Colonic mucosa (tissue), 4 donors: Measurements from ENCODE around the gene TEPSIN. TPM values are rescaled to one million over a fixed set of nuclear protein-coding genes. Genes with fewer than 3 reads are reported as not detected.

Experiments
- DNase-seq: peaks from one replicate; pipeline ENCODE4 v3.0.0-alpha.2; 2020
- H3K27ac ChIP-seq: fragments of 200-600 bp; one replicate; pipeline ENCODE4 v1.8.0; 2021
- H3K27me3 ChIP-seq: fragments of 200-600 bp; one replicate; pipeline ENCODE4 v1.8.0; 2021
- H3K36me3 ChIP-seq: fragments of 200-600 bp; one replicate; pipeline ENCODE4 v1.8.0; 2021
- H3K4me1 ChIP-seq: fragments of 200-600 bp; one replicate; pipeline ENCODE4 v1.8.0; 2021; ENCODE audit warnings: mild to moderate bottlenecking
- H3K4me3 ChIP-seq: fragments of 200-600 bp; one replicate; pipeline ENCODE4 v1.8.0; 2021
- H3K9ac ChIP-seq, 2 donors: one replicate each; pipeline ENCODE4 v1.7.0; 2013; ENCODE audit warnings: control low read depth in 2 of 2, low read depth in 2 of 2, low read length in 2 of 2
- H3K9me3 ChIP-seq: fragments of 200-600 bp; one replicate; pipeline ENCODE4 v1.8.0; 2021
- CTCF ChIP-seq: fragments of 200-600 bp; IDR thresholded peaks from one replicate; pipeline ENCODE4 v1.8.0; 2022; ENCODE audit warnings: antibody characterized with exemption, mild to moderate bottlenecking
- intact Hi-C: fragments of 100-400 bp; cut with DNase I; formaldehyde crosslinking; loops from one replicate; pipeline ENCODE4 v1.14.1; 2022
- total RNA-seq, 2 donors: library from RNA; stranded (reverse); fragmentation: NEBNext Ultra II Directional in 1 of 2; extraction: Animal tissue kit (Norgen Biotek cat#: 25700) in 1 of 2; gene quantifications; one replicate each; pipeline ENCODE4 v1.2.1, GENCODE V29; 2021
- donor health status: healthy.
- donor health status: DM: no; HTN: no; CAD: no.
- donor health status: DM: no; HTN: no; CAD: no.

The TEPSIN gene
- total RNA-seq, 2 donors from 2014 or later, result 29.3 to 46.7 TPM

GRCh38 chr17:81278831-81279230 is 40.0 kb upstream of the TEPSIN start:
- Histone ChIP-seq H3K4me3 (no peak overlapping the region), H3K9me3 (no peaks in the 10 kb centered on the region), H3K27ac (no peak overlapping the region), H3K9ac (no peak overlapping the region), H3K27me3 (no peaks in the 10 kb centered on the region), H3K36me3 (peaks cover 16% of the 10 kb centered on the region), H3K4me1 (peaks cover 8% of the 10 kb centered on the region)
- DNase-seq, result no peak
- no peak for TF ChIP-seq CTCF
- intact Hi-C loops, result no loop called here

DNA sequence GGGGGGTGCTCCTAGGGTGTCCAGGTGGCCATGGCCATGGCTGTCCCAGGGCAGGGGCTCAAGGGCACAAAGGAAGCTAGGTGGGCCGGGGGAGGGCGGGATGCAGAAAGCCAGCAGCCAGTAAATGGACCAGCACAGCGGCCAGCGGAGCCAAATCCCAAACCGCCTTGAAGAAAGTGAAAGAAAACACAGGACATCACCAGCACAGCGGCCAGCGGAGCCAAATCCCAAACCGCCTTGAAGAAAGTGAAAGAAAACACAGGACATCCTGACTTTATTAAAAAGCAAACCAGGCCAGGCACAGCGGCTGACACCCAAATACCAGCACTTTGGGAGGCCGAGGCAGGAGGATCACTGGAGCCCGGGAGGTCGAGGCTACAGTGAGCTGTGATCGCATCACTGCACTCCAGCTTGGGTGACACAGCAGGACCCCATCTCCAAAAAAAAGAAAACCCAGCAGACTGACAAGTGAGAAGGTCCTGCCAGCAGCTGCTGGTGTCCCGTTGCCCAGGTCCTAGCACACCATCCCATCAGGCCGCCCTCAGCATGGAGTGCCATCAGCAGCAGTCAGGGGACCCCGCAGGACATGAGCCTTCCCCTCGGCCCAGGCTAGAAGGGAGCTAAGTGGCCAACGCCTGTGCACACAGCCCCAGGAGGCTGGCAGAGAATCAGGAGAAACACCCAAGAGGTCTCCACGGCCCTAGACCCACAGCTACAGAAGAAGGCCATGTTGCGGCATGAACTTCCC is 39.3 kb upstream of the TEPSIN start:
- Histone ChIP-seq H3K36me3 (peaks cover 22% of the 10 kb centered on the region), H3K4me3 (no peak overlapping the region), H3K27me3 (no peaks in the 10 kb centered on the region), H3K9me3 (no peaks in the 10 kb centered on the region), H3K27ac (peak overlapping the region; percentile 53), H3K4me1 (peaks cover 8% of the 10 kb centered on the region), H3K9ac (peak overlapping the region in 1 of 2 donors; percentile 2)
- no peak for DNase-seq
- no peak for TF ChIP-seq CTCF
- intact Hi-C loops, result no loop called here

DNA sequence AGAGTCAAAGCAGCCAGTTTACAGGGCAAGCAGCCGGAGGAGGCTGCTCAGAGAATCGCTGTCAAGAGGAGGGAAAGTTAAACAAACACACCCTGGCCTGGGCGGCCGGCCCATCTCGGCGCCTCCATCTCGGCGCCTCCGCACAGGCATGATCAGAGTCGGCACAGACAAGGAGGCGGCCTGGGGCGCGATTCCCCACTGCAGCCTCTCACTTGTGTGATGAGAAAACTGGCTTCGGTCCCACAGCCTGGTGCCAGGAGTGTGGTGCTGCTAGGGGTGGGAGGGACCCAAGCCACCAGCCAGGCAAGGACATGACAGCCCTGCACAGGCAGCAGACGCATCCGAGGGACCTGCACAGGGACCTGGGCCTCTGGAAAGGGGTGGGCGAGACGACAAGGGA is 38.6 kb upstream of the TEPSIN start:
- no peak for TF ChIP-seq CTCF
- Histone ChIP-seq H3K4me1 (peaks cover 8% of the 10 kb centered on the region), H3K4me3 (no peak overlapping the region), H3K27ac (peak overlapping the region; percentile 53), H3K9me3 (no peaks in the 10 kb centered on the region), H3K36me3 (peaks cover 22% of the 10 kb centered on the region), H3K9ac (peak overlapping the region in 1 of 2 donors; percentile 40), H3K27me3 (no peaks in the 10 kb centered on the region)
- DNase-seq, result peak; percentile 65
- intact Hi-C loops, result no loop called here

GRCh38 chr17:81276781-81277180 is 37.9 kb upstream of the TEPSIN start:
- H3K4me3 ChIP-seq, result no peak overlapping the region
- H3K4me1 ChIP-seq, result peaks cover 8% of the 10 kb centered on the region
- intact Hi-C loops, result no loop called here
- no peaks in the 10 kb centered on the region for H3K9me3 ChIP-seq
- H3K36me3 ChIP-seq, result peaks cover 16% of the 10 kb centered on the region
- H3K27ac ChIP-seq, result no peak overlapping the region
- H3K27me3 ChIP-seq, result no peaks in the 10 kb centered on the region
- DNase-seq, result no peak
- no peak for TF ChIP-seq CTCF
- no peak overlapping the region for H3K9ac ChIP-seq

GRCh38 chr17:81274471-81274855 is 35.6 kb upstream of the TEPSIN start:
- Histone ChIP-seq H3K4me3 (no peak overlapping the region), H3K9ac (no peak overlapping the region), H3K36me3 (peaks cover 15% of the 10 kb centered on the region), H3K27ac (no peak overlapping the region), H3K9me3 (no peaks in the 10 kb centered on the region), H3K4me1 (peaks cover 8% of the 10 kb centered on the region), H3K27me3 (no peaks in the 10 kb centered on the region)
- intact Hi-C loops, result no loop called here
- TF ChIP-seq CTCF, result no peak
- DNase-seq, result no peak
